ENCODE measurements around the gene MFN1.

Gene MFN1

GRCh38 chr3:179332240-179332639 is 15.3 kb upstream of the MFN1 start:
- in situ Hi-C loops (cut with MboI; ENCODE audit: low sequenced_read_pairs), result loop anchor here (10.0 kb wide), 1 partner anchor 233 kb away; the partner anchor contains the start of gene ACTL6A

- in situ Hi-C loops (cut with MboI; ENCODE audit: low sequenced_read_pairs), result loop anchor here (10.0 kb wide), 1 partner anchor 232 kb away; the partner anchor contains the start of gene ACTL6A
Observed at GRCh38 chr3:179333084-179333483, 14.4 kb upstream of the MFN1 start.

GRCh38 chr3:179336345-179336929 is 11.1 kb upstream of the MFN1 start:
- in situ Hi-C loops (cut with MboI; ENCODE audit: low sequenced_read_pairs), result loop anchor here (10.0 kb wide), 1 partner anchor 228 kb away; the partner anchor contains the start of gene ACTL6A

- in situ Hi-C loops (cut with MboI; ENCODE audit: low sequenced_read_pairs), result no loop called here
Observed at GRCh38 chr3:179348325-179349013, 960 bp downstream of the MFN1 start.

GRCh38 chr3:179355996-179356395 is 8.5 kb downstream of the MFN1 start:
- in situ Hi-C loops (cut with MboI; ENCODE audit: low sequenced_read_pairs), result no loop called here

- in situ Hi-C loops (cut with MboI; ENCODE audit: low sequenced_read_pairs), result no loop called here
Observed at GRCh38 chr3:179363332-179363731, 15.8 kb downstream of the MFN1 start.

- in situ Hi-C loops (cut with MboI; ENCODE audit: low sequenced_read_pairs), result no loop called here
Observed at GRCh38 chr3:179369621-179370020, 22.1 kb downstream of the MFN1 start.

GRCh38 chr3:179373938-179374337 is 26.4 kb downstream of the MFN1 start:
- in situ Hi-C loops (cut with MboI; ENCODE audit: low sequenced_read_pairs), result no loop called here

GRCh38 chr3:179375091-179375999 is 27.8 kb downstream of the MFN1 start:
- in situ Hi-C loops (cut with MboI; ENCODE audit: low sequenced_read_pairs), result no loop called here

GRCh38 chr3:179376474-179376873 is 29.0 kb downstream of the MFN1 start:
- in situ Hi-C loops (cut with MboI; ENCODE audit: low sequenced_read_pairs), result no loop called here

GRCh38 chr3:179391906-179392305 is 44.4 kb downstream of the MFN1 start:
- in situ Hi-C loops (cut with MboI; ENCODE audit: low sequenced_read_pairs), result no loop called here

GRCh38 chr3:179398574-179399231 is 51.2 kb downstream of the MFN1 start:
- in situ Hi-C loops (cut with MboI; ENCODE audit: low sequenced_read_pairs), result no loop called here

GRCh38 chr3:179401561-179401960 is 54.1 kb downstream of the MFN1 start:
- in situ Hi-C loops (cut with MboI; ENCODE audit: low sequenced_read_pairs), result no loop called here

GRCh38 chr3:179402963-179403362 is 55.5 kb downstream of the MFN1 start:
- in situ Hi-C loops (cut with MboI; ENCODE audit: low sequenced_read_pairs), result no loop called here

- in situ Hi-C loops (cut with MboI; ENCODE audit: low sequenced_read_pairs), result no loop called here
Observed at GRCh38 chr3:179404307-179404706, 56.8 kb downstream of the MFN1 start.

- in situ Hi-C loops (cut with MboI; ENCODE audit: low sequenced_read_pairs), result no loop called here
Observed at GRCh38 chr3:179410331-179410730, 62.8 kb downstream of the MFN1 start.

GRCh38 chr3:179410999-179411398 is 63.5 kb downstream of the MFN1 start:
- in situ Hi-C loops (cut with MboI; ENCODE audit: low sequenced_read_pairs), result no loop called here

- in situ Hi-C loops (cut with MboI; ENCODE audit: low sequenced_read_pairs), result no loop called here
Observed at GRCh38 chr3:179414804-179415203, 67.3 kb downstream of the MFN1 start.

- in situ Hi-C loops (cut with MboI; ENCODE audit: low sequenced_read_pairs), result no loop called here
Observed at GRCh38 chr3:179415377-179415776, 67.9 kb downstream of the MFN1 start.

- in situ Hi-C loops (cut with MboI; ENCODE audit: low sequenced_read_pairs), result no loop called here
Observed at GRCh38 chr3:179416681-179417080, 69.2 kb downstream of the MFN1 start.

- in situ Hi-C loops (cut with MboI; ENCODE audit: low sequenced_read_pairs), result no loop called here
Observed at GRCh38 chr3:179418610-179419009, 71.1 kb downstream of the MFN1 start.

Data from HL-60/S4 (cell line).